ENCODE measurements around the gene PPP5C. TPM values are rescaled to one million over a fixed set of nuclear protein-coding genes. Genes with fewer than 3 reads are reported as not detected.
"Not testable (repeated sequence)": the region's sequence is repeated elsewhere in the genome, so short reads cannot be mapped to it uniquely, and the experiment has no call there.

PPP5C gene
- total RNA-seq, 1 donor from 2014 or later: 99.5 TPM

DNA sequence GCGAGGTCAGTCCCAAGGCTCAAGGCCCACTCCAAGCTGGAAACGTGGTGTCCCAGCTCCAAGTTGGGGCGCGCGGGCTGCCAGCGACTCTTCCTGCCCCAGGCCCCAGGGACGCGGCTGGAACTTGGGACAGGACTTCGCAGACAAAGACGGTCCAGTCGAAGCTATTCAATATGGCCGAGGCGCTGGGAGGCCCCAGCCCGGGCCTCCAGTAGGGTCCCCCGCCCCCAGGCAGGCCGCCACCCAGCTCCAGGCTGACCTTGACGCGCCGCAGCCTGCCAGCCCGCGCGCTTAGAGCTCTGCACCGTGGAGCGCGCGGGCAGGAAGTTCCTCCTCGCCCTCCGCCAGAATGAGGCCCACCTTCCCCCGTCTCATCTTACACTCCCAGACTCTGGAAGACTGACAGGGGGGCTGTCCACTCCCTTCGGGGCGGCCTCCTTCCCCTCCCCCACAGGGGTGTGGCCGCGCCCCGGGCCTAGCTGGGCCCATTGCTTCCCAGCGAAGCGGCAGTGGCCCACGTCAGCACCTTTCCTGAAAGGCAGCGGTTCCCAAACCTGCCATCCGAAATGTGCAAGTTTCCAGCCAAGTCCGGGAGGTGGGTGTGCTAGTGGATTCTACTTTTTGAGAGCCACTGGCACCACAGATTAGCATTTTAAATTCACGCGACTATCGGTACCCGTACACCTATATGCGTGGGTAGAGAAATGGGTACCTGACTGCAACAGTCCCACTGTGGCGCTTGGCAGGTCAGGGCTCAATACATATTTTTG is 66.6 kb downstream of the PPP5C start, which contains the start of gene CCDC8:
CCDC8 (minus strand) TSS at position 303 of the 770 bp plus-strand sequence. CDS start 754 bp downstream, outside the sequence.
- Mint-ChIP-seq H3K9me3 (no peaks in the 10 kb centered on the region), H3K4me3 (peak within 1 kb of the TSS; percentile 97), H3K27me3 (peaks cover 2% of the 10 kb centered on the region), H3K27ac (peak within 1 kb of the TSS; percentile 83), H3K36me3 (peaks cover 9% of the 10 kb centered on the region), H3K4me1 (ENCODE audit: unreplicated experiment) (peaks cover 34% of the 10 kb centered on the region)
- TF ChIP-seq, protein P1, sequence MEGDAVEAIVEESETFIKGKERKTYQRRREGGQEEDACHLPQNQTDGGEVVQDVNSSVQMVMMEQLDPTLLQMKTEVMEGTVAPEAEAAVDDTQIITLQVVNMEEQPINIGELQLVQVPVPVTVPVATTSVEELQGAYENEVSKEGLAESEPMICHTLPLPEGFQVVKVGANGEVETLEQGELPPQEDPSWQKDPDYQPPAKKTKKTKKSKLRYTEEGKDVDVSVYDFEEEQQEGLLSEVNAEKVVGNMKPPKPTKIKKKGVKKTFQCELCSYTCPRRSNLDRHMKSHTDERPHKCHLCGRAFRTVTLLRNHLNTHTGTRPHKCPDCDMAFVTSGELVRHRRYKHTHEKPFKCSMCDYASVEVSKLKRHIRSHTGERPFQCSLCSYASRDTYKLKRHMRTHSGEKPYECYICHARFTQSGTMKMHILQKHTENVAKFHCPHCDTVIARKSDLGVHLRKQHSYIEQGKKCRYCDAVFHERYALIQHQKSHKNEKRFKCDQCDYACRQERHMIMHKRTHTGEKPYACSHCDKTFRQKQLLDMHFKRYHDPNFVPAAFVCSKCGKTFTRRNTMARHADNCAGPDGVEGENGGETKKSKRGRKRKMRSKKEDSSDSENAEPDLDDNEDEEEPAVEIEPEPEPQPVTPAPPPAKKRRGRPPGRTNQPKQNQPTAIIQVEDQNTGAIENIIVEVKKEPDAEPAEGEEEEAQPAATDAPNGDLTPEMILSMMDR (conservative IDR thresholded peaks at IDR 0.05): no peak
- DNase-seq (ENCODE audit: extremely low spot score, unreplicated experiment): peak; percentile 89

DNA sequence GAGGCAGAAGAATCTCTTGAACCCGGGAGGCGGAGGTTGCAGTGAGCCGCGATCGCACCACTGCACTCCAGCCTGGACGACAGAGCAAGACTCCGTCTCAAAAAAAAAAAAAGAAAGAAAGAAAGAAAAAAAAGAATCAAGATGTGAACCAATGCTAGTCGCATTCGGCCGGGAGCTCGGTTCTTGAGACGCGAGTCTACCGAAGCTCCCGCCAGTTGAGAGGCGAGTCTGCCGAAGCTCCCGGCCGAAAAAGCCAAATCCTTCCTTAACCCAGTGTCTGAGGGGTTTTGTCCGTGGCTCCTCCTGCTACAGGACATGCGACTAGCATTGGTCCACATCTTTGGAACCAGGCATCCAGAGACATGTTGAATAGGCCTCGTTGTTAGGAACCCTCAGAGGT is 68.0 kb downstream of the PPP5C start:
- Mint-ChIP-seq H3K4me3 (peak overlapping the region; percentile 85), H3K4me1 (ENCODE audit: unreplicated experiment) (peaks cover 30% of the 10 kb centered on the region)
- not testable (repeated sequence) for DNase-seq (ENCODE audit: extremely low spot score, unreplicated experiment); H3K9me3 Mint-ChIP-seq; H3K36me3 Mint-ChIP-seq; H3K27me3 Mint-ChIP-seq; H3K27ac Mint-ChIP-seq

DNA sequence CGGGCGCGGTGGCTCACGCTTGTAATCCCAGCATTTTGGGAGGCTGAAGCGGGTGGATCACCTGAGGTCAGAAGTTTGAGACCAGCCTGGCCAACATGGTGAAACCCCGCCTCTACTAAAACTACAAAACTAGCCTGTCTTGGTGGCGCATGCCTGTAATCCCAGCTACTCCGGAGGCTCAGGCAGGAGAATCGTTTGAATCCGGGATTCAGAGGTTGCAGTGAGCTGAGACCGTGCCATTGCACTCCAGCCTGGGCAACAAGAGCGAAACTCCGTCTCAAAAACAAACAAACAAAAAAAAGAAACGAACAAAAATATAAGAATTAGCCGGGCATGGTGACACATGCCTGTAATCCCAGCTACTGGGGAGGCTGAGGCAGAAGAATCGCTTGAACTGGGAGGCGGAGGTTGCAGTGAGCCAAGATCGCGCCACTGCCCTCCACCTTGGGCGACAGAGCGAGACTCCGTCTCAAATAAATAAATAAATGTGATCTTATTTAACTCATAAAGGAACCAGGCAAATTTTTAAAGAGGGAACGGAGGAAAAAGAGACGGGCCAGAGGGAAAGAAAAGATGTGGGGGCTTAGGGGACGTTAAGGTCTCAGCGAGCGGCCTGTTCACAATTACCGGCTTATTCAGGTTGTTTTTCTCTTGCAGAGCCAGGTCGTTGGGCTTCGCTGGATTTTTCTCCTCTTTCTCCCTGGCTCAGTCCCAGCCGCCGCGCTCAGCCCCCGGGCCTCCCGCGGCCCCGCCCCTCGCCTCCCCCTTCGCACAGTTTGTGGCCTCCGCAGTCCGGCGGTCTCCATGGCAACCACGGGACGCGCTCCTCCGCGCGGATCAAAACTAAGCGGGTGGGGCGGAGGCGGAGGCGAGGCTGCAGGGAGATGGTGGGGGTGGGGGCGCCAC is 69.2 kb downstream of the PPP5C start:
- not testable (repeated sequence) for H3K36me3 Mint-ChIP-seq, H3K9me3 Mint-ChIP-seq, H3K27me3 Mint-ChIP-seq
- H3K27ac Mint-ChIP-seq: peak overlapping the region; percentile 82
- DNase-seq (ENCODE audit: extremely low spot score, unreplicated experiment): peak; percentile 92
- peaks cover 23% of the 10 kb centered on the region for H3K4me1 Mint-ChIP-seq (ENCODE audit: unreplicated experiment)
- peak overlapping the region; percentile 85 for H3K4me3 Mint-ChIP-seq

DNA sequence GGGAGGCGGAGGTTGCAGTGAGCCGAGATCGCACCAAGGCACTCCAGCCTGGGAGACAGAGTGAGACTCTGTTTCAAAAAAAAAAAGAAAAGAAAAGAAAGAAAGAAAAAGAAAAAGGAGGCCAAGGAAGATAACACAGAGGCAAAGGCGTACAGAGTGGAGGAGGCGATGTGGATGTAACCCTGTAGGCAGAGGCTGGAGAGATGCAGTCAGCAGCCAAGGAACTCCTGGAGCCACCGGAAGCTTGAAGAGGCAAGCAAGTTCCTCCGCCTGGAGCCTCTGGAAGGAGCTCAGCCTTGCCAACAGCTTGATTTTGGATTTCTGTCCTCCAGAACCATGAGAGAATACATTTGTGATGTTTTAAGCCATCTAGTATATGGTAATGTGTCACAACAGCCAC is 73.2 kb downstream of the PPP5C start:
- no peak for DNase-seq (ENCODE audit: extremely low spot score, unreplicated experiment)
- Mint-ChIP-seq H3K4me1 (ENCODE audit: unreplicated experiment) (peaks cover 4% of the 10 kb centered on the region), H3K36me3 (no peaks in the 10 kb centered on the region), H3K4me3 (no peak overlapping the region), H3K27me3 (peaks cover 3% of the 10 kb centered on the region), H3K9me3 (no peaks in the 10 kb centered on the region), H3K27ac (no peak overlapping the region)
- TF ChIP-seq, protein P1 (conservative IDR thresholded peaks at IDR 0.05): no peak

DNA sequence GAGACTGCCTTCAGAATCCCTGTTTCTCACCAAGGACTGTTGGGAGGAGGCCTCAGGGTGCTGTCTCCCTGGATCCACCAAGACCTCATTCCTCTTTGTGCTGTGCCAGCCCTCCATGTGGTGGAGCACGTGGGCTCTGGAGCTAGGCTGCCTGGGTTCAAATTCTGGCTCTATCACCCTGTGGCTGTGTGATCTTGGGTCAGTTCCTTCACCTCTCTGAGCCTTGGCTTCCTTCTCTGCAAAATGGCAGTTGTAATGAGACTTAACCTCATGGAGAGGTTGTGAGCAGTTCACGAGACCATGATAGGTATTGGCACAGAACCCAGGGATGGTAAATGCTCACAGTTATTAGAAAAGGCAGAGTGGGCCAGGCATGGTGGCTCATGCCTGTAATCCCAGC is 75.5 kb downstream of the PPP5C start:
- Mint-ChIP-seq H3K36me3 (no peaks in the 10 kb centered on the region), H3K27ac (no peak overlapping the region), H3K4me1 (ENCODE audit: unreplicated experiment) (peaks cover 5% of the 10 kb centered on the region), H3K27me3 (peaks cover 17% of the 10 kb centered on the region), H3K9me3 (no peaks in the 10 kb centered on the region), H3K4me3 (no peak overlapping the region)
- no peak for DNase-seq (ENCODE audit: extremely low spot score, unreplicated experiment)
- TF ChIP-seq, protein P1 (conservative IDR thresholded peaks at IDR 0.05): no peak

DNA sequence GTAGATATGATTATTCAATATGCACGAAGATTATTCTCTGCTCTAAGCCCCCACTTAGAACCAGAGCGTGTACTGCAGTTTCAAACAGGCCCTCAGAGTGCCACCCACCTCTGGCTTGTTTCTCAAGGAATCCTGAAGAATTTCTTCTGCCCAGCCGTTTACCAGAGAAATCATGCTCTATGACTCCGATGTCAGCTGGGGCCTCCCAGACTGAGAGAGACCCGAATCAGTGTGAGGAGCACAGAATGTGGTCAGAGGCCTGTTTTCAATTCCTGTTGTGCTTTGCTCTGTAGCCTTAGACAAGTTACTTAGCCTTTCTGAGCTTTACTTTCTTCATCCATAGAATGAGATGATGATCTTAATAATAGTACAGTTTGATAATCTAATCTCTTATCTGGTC is 76.3 kb downstream of the PPP5C start:
- Mint-ChIP-seq H3K4me1 (ENCODE audit: unreplicated experiment) (peaks cover 5% of the 10 kb centered on the region), H3K27ac (no peak overlapping the region), H3K4me3 (no peak overlapping the region), H3K27me3 (peaks cover 25% of the 10 kb centered on the region), H3K9me3 (no peaks in the 10 kb centered on the region), H3K36me3 (no peaks in the 10 kb centered on the region)
- DNase-seq (ENCODE audit: extremely low spot score, unreplicated experiment): no peak
- TF ChIP-seq, protein P1 (conservative IDR thresholded peaks at IDR 0.05): no peak
